Epithelial cell of esophagus (primary cell): Measurements from ENCODE around the gene LEF1.

Experiments used
- DNase-seq: peaks from one replicate; pipeline ENCODE4 v3.0.0; 2010; ENCODE audit warnings: low read depth
- H3K4me3 ChIP-seq: 2 replicates; pipeline ENCODE4 v1.5.1; 2011; ENCODE audit warnings: mild to moderate bottlenecking, low read length, control low read depth
- CTCF ChIP-seq: IDR thresholded peaks from 2 replicates; pipeline ENCODE4 v1.5.1; 2011; ENCODE audit warnings: low read depth, mild to moderate bottlenecking, low read length, control low read depth, inconsistent platforms; ENCODE audit not compliant: insufficient read depth; ENCODE audit errors: missing control alignments

Gene LEF1

GRCh38 chr4:108171339-108172230 lies 2.9 kb upstream of the LEF1 start:
- no peak for DNase-seq
- TF ChIP-seq CTCF: no peak
- no peak overlapping the region for H3K4me3 ChIP-seq

GRCh38 chr4:108170631-108171338 lies 2.1 kb upstream of the LEF1 start:
- no peak overlapping the region for H3K4me3 ChIP-seq
- no peak for DNase-seq
- TF ChIP-seq CTCF: no peak

- no peak for DNase-seq
- TF ChIP-seq CTCF: no peak
- no peak overlapping the region for H3K4me3 ChIP-seq
Observed at GRCh38 chr4:108169664-108170063, 932 bp upstream of the LEF1 start.

GRCh38 chr4:108168160-108168670 lies 517 bp downstream of the LEF1 start:
- peak; percentile 11 for DNase-seq
- H3K4me3 ChIP-seq: peak overlapping the region; percentile 48
- no peak for TF ChIP-seq CTCF

GRCh38 chr4:108166441-108167315 lies 2.1 kb downstream of the LEF1 start:
- H3K4me3 ChIP-seq: peak overlapping the region; percentile 39
- TF ChIP-seq CTCF: no peak
- DNase-seq: no peak

- no peak overlapping the region for H3K4me3 ChIP-seq
- TF ChIP-seq CTCF: no peak
- no peak for DNase-seq
Observed at GRCh38 chr4:108166038-108166437, 2.7 kb downstream of the LEF1 start.
